ENCODE data around the gene NPDC1.

GRCh38 chr9:137078701-137079400, 32.9 kb upstream of the NPDC1 start:
- TF ChIP-seq MAX (IDR thresholded peaks at IDR 0.05) (no peak), RAD21 (IDR thresholded peaks at IDR 0.05) (no peak), CTCF (IDR thresholded peaks at IDR 0.05; ENCODE audit: low read depth, low read length, missing input control) (no peak), EGR1 (IDR thresholded peaks at IDR 0.05; ENCODE audit: low read depth in 2 of 2) (no peak), TAF1 (conservative IDR thresholded peaks at IDR 0.05) (no peak), JUND (IDR thresholded peaks at IDR 0.05) (no peak), SP1 (IDR thresholded peaks at IDR 0.05) (no peak), GABPA (IDR thresholded peaks at IDR 0.05 in 1 of 2, conservative IDR thresholded peaks at IDR 0.05 in 1 of 2) (no peak), FOXA1 (IDR thresholded peaks at IDR 0.05) (no peak), RXRA (IDR thresholded peaks at IDR 0.05) (no peak), YY1 (IDR thresholded peaks at IDR 0.05) (no peak), ZBTB33 (IDR thresholded peaks at IDR 0.05) (no peak)
- TF ChIP-seq, protein P1, sequence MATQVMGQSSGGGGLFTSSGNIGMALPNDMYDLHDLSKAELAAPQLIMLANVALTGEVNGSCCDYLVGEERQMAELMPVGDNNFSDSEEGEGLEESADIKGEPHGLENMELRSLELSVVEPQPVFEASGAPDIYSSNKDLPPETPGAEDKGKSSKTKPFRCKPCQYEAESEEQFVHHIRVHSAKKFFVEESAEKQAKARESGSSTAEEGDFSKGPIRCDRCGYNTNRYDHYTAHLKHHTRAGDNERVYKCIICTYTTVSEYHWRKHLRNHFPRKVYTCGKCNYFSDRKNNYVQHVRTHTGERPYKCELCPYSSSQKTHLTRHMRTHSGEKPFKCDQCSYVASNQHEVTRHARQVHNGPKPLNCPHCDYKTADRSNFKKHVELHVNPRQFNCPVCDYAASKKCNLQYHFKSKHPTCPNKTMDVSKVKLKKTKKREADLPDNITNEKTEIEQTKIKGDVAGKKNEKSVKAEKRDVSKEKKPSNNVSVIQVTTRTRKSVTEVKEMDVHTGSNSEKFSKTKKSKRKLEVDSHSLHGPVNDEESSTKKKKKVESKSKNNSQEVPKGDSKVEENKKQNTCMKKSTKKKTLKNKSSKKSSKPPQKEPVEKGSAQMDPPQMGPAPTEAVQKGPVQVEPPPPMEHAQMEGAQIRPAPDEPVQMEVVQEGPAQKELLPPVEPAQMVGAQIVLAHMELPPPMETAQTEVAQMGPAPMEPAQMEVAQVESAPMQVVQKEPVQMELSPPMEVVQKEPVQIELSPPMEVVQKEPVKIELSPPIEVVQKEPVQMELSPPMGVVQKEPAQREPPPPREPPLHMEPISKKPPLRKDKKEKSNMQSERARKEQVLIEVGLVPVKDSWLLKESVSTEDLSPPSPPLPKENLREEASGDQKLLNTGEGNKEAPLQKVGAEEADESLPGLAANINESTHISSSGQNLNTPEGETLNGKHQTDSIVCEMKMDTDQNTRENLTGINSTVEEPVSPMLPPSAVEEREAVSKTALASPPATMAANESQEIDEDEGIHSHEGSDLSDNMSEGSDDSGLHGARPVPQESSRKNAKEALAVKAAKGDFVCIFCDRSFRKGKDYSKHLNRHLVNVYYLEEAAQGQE (IDR thresholded peaks at IDR 0.05) = no peak
- TF ChIP-seq, protein P2, sequence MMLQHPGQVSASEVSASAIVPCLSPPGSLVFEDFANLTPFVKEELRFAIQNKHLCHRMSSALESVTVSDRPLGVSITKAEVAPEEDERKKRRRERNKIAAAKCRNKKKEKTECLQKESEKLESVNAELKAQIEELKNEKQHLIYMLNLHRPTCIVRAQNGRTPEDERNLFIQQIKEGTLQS (IDR thresholded peaks at IDR 0.05) = no peak
